ACC112 (cell line): ENCODE measurements around the gene AEBP2.
"Not testable (repeated sequence)": the region's sequence is repeated elsewhere in the genome, so short reads cannot be mapped to it uniquely, and the experiment has no call there.

Experiments
- H2AFZ ChIP-seq: fragments of 200-600 bp; sonication (generic); one replicate; pipeline ENCODE4 v1.6.0; 2017; ENCODE audit warnings: antibody characterized with exemption, low read length; ENCODE audit not compliant: unreplicated experiment
- H3K27ac ChIP-seq: fragments of 200-600 bp; sonication (generic); 2 replicates; pipeline ENCODE4 v1.5.1; 2014; ENCODE audit warnings: low read depth, mild to moderate bottlenecking, antibody characterized with exemption, low read length, moderate library complexity
- H3K27me3 ChIP-seq: fragments of 200-600 bp; sonication (generic); 2 replicates; pipeline ENCODE4 v1.6.1; 2014; ENCODE audit warnings: mild to moderate bottlenecking, antibody characterized with exemption, low read length, moderate library complexity, mixed read lengths; ENCODE audit not compliant: insufficient read depth
- H3K36me3 ChIP-seq: fragments of 200-600 bp; sonication (generic); 2 replicates; pipeline ENCODE4 v1.6.1; 2016; ENCODE audit warnings: mild to moderate bottlenecking, antibody characterized with exemption, low read length, moderate library complexity, mixed read lengths; ENCODE audit not compliant: insufficient read depth
- H3K4me1 ChIP-seq: fragments of 200-600 bp; sonication (generic); one replicate; pipeline ENCODE4 v1.6.1; 2016; ENCODE audit warnings: low read length, mixed read lengths; ENCODE audit not compliant: insufficient read depth, unreplicated experiment, control insufficient read depth
- H3K4me3 ChIP-seq: fragments of 200-600 bp; sonication (generic); 2 replicates; pipeline ENCODE4 v1.5.1; 2014; ENCODE audit warnings: mild to moderate bottlenecking, low read depth, low read length
- H3K79me2 ChIP-seq: fragments of 200-600 bp; sonication (generic); one replicate; pipeline ENCODE4 v1.6.0; 2016; ENCODE audit warnings: low read length; ENCODE audit not compliant: control insufficient read depth, unreplicated experiment, insufficient read depth

The AEBP2 gene

GRCh38 chr12:19552441-19553097, 113.3 kb downstream of the AEBP2 start:
- not testable (repeated sequence) for H3K4me1 ChIP-seq, H2AFZ ChIP-seq, H3K27me3 ChIP-seq, H3K36me3 ChIP-seq, H3K79me2 ChIP-seq, H3K27ac ChIP-seq, H3K4me3 ChIP-seq

DNA sequence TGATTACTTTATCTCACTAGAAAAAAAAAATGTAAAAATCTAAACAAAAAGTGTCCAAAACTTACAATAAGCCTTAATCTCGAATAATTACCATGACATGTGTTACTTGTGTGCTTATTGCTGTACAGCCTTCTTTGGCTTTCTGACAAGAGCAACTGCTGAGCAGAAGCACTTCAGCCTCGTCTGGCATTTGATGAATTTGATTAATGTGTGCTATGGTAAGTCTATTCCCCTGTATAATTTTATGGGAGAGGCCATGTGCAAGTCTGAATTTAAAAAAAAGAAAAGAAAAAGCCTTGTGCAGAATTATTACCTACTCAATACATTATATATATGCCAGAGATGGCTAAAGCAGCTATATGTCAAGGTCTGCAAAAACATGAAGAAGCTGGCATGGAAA, 113.9 kb downstream of the AEBP2 start:
- Histone ChIP-seq H3K27ac (no peak overlapping the region), H3K4me1 (peaks cover 8% of the 10 kb centered on the region), H2AFZ (no peak overlapping the region), H3K27me3 (no peaks in the 10 kb centered on the region), H3K36me3 (no peaks in the 10 kb centered on the region), H3K4me3 (no peak overlapping the region), H3K79me2 (no peaks in the 10 kb centered on the region)

GRCh38 chr12:19561411-19561961, 122.2 kb downstream of the AEBP2 start:
- H3K36me3 ChIP-seq, result no peaks in the 10 kb centered on the region
- no peak overlapping the region for H3K4me3 ChIP-seq
- no peaks in the 10 kb centered on the region for H3K79me2 ChIP-seq
- no peaks in the 10 kb centered on the region for H3K27me3 ChIP-seq
- no peaks in the 10 kb centered on the region for H3K4me1 ChIP-seq
- no peak overlapping the region for H3K27ac ChIP-seq
- H2AFZ ChIP-seq, result no peak overlapping the region
